ENCODE data around the gene SPTBN4.
"Not testable (repeated sequence)": the region's sequence is repeated elsewhere in the genome, so short reads cannot be mapped to it uniquely, and the experiment has no call there.

SPTBN4 gene

GRCh38 chr19:40623403-40624251 is 156.8 kb downstream of the SPTBN4 start:
- no peak for DNase-seq

- DNase-seq: not testable (repeated sequence)
Measured at GRCh38 chr19:40624369-40625153, 157.8 kb downstream of the SPTBN4 start.

- no peak for DNase-seq
Measured at GRCh38 chr19:40625406-40626120, 158.8 kb downstream of the SPTBN4 start.
